ENCODE results near the gene AGPS. TPM values are rescaled to one million over a fixed set of nuclear protein-coding genes. Genes with fewer than 3 reads are reported as not detected.
"Not testable (repeated sequence)": the region's sequence is repeated elsewhere in the genome, so short reads cannot be mapped to it uniquely, and the experiment has no call there.

The AGPS gene
- total and polyA plus RNA-seq, 9 of the 15 experiments (the other 6 are each of a cell fraction or from before 2014, with no cell fraction given) = 15.5 to 211 (median 63.1) TPM

GRCh38 chr2:177350624-177351023, 41.9 kb upstream of the AGPS start:
- DNase-seq (ENCODE audit: extremely low read depth in 1 of 4, low spot score in 3 of 4); in situ Hi-C loops (cut with MboI); H3K9me3 ChIP-seq (replicated peaks; ENCODE audit: control insufficient read depth, insufficient read depth, low read depth, low read length); CTCF ChIA-PET (ENCODE audit: low intra/inter-chr PET ratio); H3K79me2 ChIP-seq (ENCODE audit: control insufficient read depth, insufficient read depth, low read length); H3K4me1 ChIP-seq (replicated peaks in 1 of 2; ENCODE audit: control insufficient read depth in 2 of 2, insufficient read depth in 2 of 2, low read length in 2 of 2); H3K9me1 ChIP-seq (ENCODE audit: control insufficient read depth, insufficient read depth, low read length); BruUV-seq (replicated peaks); H3K27me3 ChIP-seq (ENCODE audit: control insufficient read depth in 2 of 2, insufficient read depth in 2 of 2, low read length in 2 of 2); H3K4me2 ChIP-seq (ENCODE audit: insufficient read depth, low read length); FAIRE-seq; intact Hi-C loops (cut with micrococcal nuclease); H3K36me3 ChIP-seq (ENCODE audit: control insufficient read depth, insufficient read depth, low read length); H3K4me3 ChIP-seq; H3K27ac ChIP-seq (ENCODE audit: extremely low read depth, low read depth, low read length); H3K9ac ChIP-seq (ENCODE audit: insufficient read depth in 1 of 2, low read depth in 2 of 2, low read length in 2 of 2); H4K20me1 ChIP-seq (replicated peaks; ENCODE audit: control insufficient read depth, insufficient read depth, low read length); H2AFZ ChIP-seq (ENCODE audit: low read depth, low read length); ATAC-seq: not testable (repeated sequence)
- POLR2A ChIA-PET = interaction anchor here (0.6 to 1.7 kb wide), 2 partner anchors 9 kb away, joined by 4 read pairs; no protein-coding TSS in a partner anchor
- WGBS (ENCODE audit: insufficient coverage, low coverage, missing lambda C conversion rate) = 67% methylated on average over 1 of the region's 1 CpG

DNA sequence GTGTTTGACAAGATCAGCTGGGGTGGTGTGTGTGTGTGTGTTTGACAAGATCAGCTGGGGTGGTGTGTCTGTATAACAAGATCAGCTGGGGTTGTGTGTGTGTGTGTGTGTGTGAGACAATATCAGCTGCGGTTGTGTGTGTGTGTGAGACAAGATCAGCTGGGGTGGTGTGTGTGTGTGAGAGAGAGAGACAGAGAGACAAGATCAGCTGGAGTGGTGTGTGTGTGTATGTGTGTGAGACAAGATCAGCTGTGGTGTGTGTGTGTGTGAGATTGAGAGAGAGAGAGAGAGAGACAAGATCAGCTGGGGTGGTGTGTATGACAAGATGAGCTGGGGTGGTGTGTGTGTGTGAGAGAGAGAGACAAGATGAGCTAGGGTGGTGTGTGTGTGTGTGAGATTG, 41.5 kb upstream of the AGPS start:
- POLR2A ChIA-PET = interaction anchor here (0.7 to 1.7 kb wide), 2 partner anchors 9 to 409 kb away, joined by 3 to 4 read pairs; no protein-coding TSS in a partner anchor
- DNase-seq (ENCODE audit: extremely low read depth in 1 of 4, low spot score in 3 of 4); H3K4me1 ChIP-seq (replicated peaks in 1 of 2; ENCODE audit: control insufficient read depth in 2 of 2, insufficient read depth in 2 of 2, low read length in 2 of 2); H4K20me1 ChIP-seq (replicated peaks; ENCODE audit: control insufficient read depth, insufficient read depth, low read length); H3K9me3 ChIP-seq (replicated peaks; ENCODE audit: control insufficient read depth, insufficient read depth, low read depth, low read length); H3K9me1 ChIP-seq (ENCODE audit: control insufficient read depth, insufficient read depth, low read length); H3K79me2 ChIP-seq (ENCODE audit: control insufficient read depth, insufficient read depth, low read length); H3K9ac ChIP-seq (ENCODE audit: insufficient read depth in 1 of 2, low read depth in 2 of 2, low read length in 2 of 2); FAIRE-seq; BruUV-seq (replicated peaks); H3K4me2 ChIP-seq (ENCODE audit: insufficient read depth, low read length); H2AFZ ChIP-seq (ENCODE audit: low read depth, low read length); H3K4me3 ChIP-seq; ATAC-seq; in situ Hi-C loops (cut with MboI); CTCF ChIA-PET (ENCODE audit: low intra/inter-chr PET ratio); H3K27me3 ChIP-seq (ENCODE audit: control insufficient read depth in 2 of 2, insufficient read depth in 2 of 2, low read length in 2 of 2); H3K36me3 ChIP-seq (ENCODE audit: control insufficient read depth, insufficient read depth, low read length); intact Hi-C loops (cut with micrococcal nuclease); H3K27ac ChIP-seq (ENCODE audit: extremely low read depth, low read depth, low read length): not testable (repeated sequence)
- 43% methylated on average over 1 of the region's 1 CpG for WGBS (ENCODE audit: insufficient coverage, low coverage, missing lambda C conversion rate)
